ENCODE measurements around the gene SHROOM3.

GRCh38 chr4:76594173-76594572, 159.1 kb downstream of the SHROOM3 start:
- no peak for TF ChIP-seq RXRA (CRISPR knock-in tag; IDR thresholded peaks at IDR 0.05)
- no peak for TF ChIP-seq ZNF24 (IDR thresholded peaks at IDR 0.05)

Measured in HepG2 (cell line).